ENCODE results near the gene APLN. TPM values are rescaled to one million over a fixed set of nuclear protein-coding genes. Genes with fewer than 3 reads are reported as not detected.

The APLN gene
- total and polyA plus RNA-seq, 2 donors (not counting 1 experiment from before 2014, with no cell fraction given): 0.17 to 2.4 TPM

DNA sequence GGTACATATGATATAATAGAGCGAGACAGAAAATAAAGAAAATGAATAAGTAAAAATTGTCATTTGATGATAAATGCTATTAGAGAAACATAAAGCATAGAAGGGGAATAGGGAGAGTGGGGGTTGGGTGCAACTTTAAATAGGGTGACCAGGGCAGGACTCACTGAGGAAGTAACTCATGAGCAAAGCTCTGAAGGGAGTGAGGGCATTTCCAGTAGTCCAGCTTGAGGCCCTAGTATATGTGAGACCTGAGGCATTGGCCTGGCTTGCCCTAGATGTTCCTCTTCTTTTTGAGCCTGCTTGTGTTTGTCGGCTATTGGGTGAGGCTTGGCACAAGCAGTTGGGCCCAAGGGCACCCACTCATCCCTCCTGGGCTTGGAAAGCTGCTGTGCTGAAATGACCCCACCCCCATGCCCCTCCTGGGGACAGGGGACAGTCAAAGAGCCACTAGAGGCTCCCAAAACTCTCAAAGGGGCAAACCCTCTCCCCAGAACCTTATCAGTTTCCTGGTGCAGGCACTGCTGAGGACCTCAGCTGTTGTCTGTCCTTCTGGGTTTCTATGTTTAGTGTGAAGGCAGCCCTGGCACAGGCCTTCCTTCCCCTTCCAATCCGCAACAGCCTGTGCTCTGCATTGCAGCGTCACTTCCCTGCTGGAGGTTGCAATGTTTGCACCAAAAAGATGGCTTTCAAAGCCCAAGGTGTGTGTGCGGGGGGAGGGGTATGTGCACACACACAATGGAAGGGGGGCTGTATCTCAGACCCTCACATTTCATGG lies 40.1 kb downstream of the APLN start:
- Histone ChIP-seq H3K4me2 (ENCODE audit: extremely low read depth, insufficient read depth, low read length) (no peak overlapping the region), H3K4me3 (replicated peaks in 1 of 4; ENCODE audit: control extremely low read depth in 1 of 4, insufficient read depth in 1 of 4, low read depth in 3 of 4, low read length in 4 of 4) (no peak overlapping the region), H3K9me3 (ENCODE audit: control insufficient read depth, insufficient read depth, low read depth, low read length) (no peaks in the 10 kb centered on the region), H2AFZ (ENCODE audit: low read length) (no peak overlapping the region), H3K27ac (ENCODE audit: insufficient read depth, low read length) (no peak overlapping the region), H3K4me1 (ENCODE audit: control insufficient read depth, extremely low read depth, insufficient read depth, low read length) (no peaks in the 10 kb centered on the region), H3K36me3 (ENCODE audit: control insufficient read depth, insufficient read depth, low read length) (no peaks in the 10 kb centered on the region), H3K79me2 (ENCODE audit: control insufficient read depth, insufficient read depth, low read length) (no peaks in the 10 kb centered on the region), H3K27me3 (ENCODE audit: control insufficient read depth, insufficient read depth, low read length) (no peaks in the 10 kb centered on the region), H4K20me1 (ENCODE audit: control insufficient read depth, extremely low read depth, insufficient read depth, low read length) (no peaks in the 10 kb centered on the region), H3K9ac (ENCODE audit: insufficient read depth, low read length) (no peak overlapping the region)
- no peak for TF ChIP-seq CTCF (conservative IDR thresholded peaks at IDR 0.05 in 1 of 2, IDR thresholded peaks at IDR 0.05 in 1 of 2; ENCODE audit: low read depth in 1 of 2, low read length in 2 of 2)
- no peak for TF ChIP-seq EZH2 (IDR thresholded peaks at IDR 0.05; ENCODE audit: low read length, missing control alignments)
- no peak for DNase-seq (ENCODE audit: low read depth in 2 of 2)

DNA sequence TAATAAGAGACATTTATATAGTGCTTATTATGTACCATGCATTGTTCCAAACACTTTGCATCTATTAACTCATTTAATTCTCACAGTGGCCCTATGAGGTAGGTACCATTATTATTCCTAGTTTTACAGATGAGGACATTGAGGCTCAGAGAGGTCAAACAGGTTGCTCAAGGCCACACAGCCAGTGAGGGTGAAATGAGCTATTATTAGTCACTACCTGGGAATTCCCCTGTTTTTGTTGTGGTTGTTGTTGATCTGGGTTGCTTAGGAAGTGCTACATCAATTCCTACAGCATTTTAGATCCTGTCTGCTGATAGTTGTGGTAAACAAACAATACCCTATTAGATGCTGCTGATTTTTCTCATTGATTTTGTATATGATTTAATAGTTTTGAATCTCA lies 41.2 kb downstream of the APLN start:
- Histone ChIP-seq H2AFZ (ENCODE audit: low read length) (no peak overlapping the region), H3K27me3 (ENCODE audit: control insufficient read depth, insufficient read depth, low read length) (no peaks in the 10 kb centered on the region), H3K9me3 (ENCODE audit: control insufficient read depth, insufficient read depth, low read depth, low read length) (no peaks in the 10 kb centered on the region), H3K4me3 (replicated peaks in 1 of 4; ENCODE audit: control extremely low read depth in 1 of 4, insufficient read depth in 1 of 4, low read depth in 3 of 4, low read length in 4 of 4) (no peak overlapping the region), H3K79me2 (ENCODE audit: control insufficient read depth, insufficient read depth, low read length) (no peaks in the 10 kb centered on the region), H3K4me2 (ENCODE audit: extremely low read depth, insufficient read depth, low read length) (no peak overlapping the region), H4K20me1 (ENCODE audit: control insufficient read depth, extremely low read depth, insufficient read depth, low read length) (no peaks in the 10 kb centered on the region), H3K27ac (ENCODE audit: insufficient read depth, low read length) (no peak overlapping the region), H3K4me1 (ENCODE audit: control insufficient read depth, extremely low read depth, insufficient read depth, low read length) (no peaks in the 10 kb centered on the region), H3K36me3 (ENCODE audit: control insufficient read depth, insufficient read depth, low read length) (no peaks in the 10 kb centered on the region), H3K9ac (ENCODE audit: insufficient read depth, low read length) (no peak overlapping the region)
- DNase-seq (ENCODE audit: low read depth in 2 of 2): no peak
- TF ChIP-seq EZH2 (IDR thresholded peaks at IDR 0.05; ENCODE audit: low read length, missing control alignments) (no peak), CTCF (conservative IDR thresholded peaks at IDR 0.05 in 1 of 2, IDR thresholded peaks at IDR 0.05 in 1 of 2; ENCODE audit: low read depth in 1 of 2, low read length in 2 of 2) (no peak)

DNA sequence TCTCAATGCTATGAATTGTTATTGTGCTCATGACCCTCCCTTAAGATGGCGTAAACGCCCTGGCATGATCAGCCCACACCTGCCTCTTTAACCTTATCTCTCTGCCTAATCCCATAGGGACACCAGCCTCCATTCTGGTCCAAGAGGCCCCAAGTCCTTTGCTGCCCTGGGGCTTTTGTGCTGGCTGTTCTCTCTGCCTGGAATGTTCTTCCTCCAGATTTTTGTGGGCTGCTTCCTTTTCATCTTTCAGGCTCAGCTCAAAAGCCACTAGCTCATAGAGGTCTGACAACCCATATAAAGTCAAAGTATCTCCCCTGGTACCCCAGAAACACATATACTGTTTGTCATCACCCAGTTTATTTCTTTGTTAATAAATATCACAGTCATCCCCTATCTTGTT lies 42.4 kb downstream of the APLN start:
- Histone ChIP-seq H3K4me3 (replicated peaks in 1 of 4; ENCODE audit: control extremely low read depth in 1 of 4, insufficient read depth in 1 of 4, low read depth in 3 of 4, low read length in 4 of 4) (no peak overlapping the region), H4K20me1 (ENCODE audit: control insufficient read depth, extremely low read depth, insufficient read depth, low read length) (no peaks in the 10 kb centered on the region), H3K4me1 (ENCODE audit: control insufficient read depth, extremely low read depth, insufficient read depth, low read length) (no peaks in the 10 kb centered on the region), H3K27ac (ENCODE audit: insufficient read depth, low read length) (no peak overlapping the region), H3K9me3 (ENCODE audit: control insufficient read depth, insufficient read depth, low read depth, low read length) (no peaks in the 10 kb centered on the region), H3K79me2 (ENCODE audit: control insufficient read depth, insufficient read depth, low read length) (no peaks in the 10 kb centered on the region), H3K36me3 (ENCODE audit: control insufficient read depth, insufficient read depth, low read length) (no peaks in the 10 kb centered on the region), H3K4me2 (ENCODE audit: extremely low read depth, insufficient read depth, low read length) (no peak overlapping the region), H3K27me3 (ENCODE audit: control insufficient read depth, insufficient read depth, low read length) (no peaks in the 10 kb centered on the region), H2AFZ (ENCODE audit: low read length) (no peak overlapping the region), H3K9ac (ENCODE audit: insufficient read depth, low read length) (no peak overlapping the region)
- no peak for TF ChIP-seq CTCF (conservative IDR thresholded peaks at IDR 0.05 in 1 of 2, IDR thresholded peaks at IDR 0.05 in 1 of 2; ENCODE audit: low read depth in 1 of 2, low read length in 2 of 2)
- no peak for TF ChIP-seq EZH2 (IDR thresholded peaks at IDR 0.05; ENCODE audit: low read length, missing control alignments)
- no peak for DNase-seq (ENCODE audit: low read depth in 2 of 2)

Measured in fibroblast of lung (primary cell).